Tibial nerve (tissue), 4 donors: ENCODE data around the gene HRH1.

ENCODE experiments used
- EP300 ChIP-seq, 2 donors: sonication (generic); formaldehyde crosslinking; IDR thresholded peaks; one replicate each; pipeline ENCODE4 v1.6.1; 2017; ENCODE audit warnings: antibody characterized with exemption in 2 of 2, mild to moderate bottlenecking in 1 of 2
- POLR2A ChIP-seq, 2 donors: fragments of 450-650 bp; IDR thresholded peaks; one replicate each; pipeline ENCODE4 v1.6.1; 2017; ENCODE audit warnings: antibody characterized with exemption in 2 of 2, mild to moderate bottlenecking in 2 of 2, moderate library complexity in 2 of 2
- TF ChIP-seq, protein P1 (sequence below), 5 experiments: fragments of 200-600 bp in 3 of 5; fragments of 450-650 bp in 2 of 5; sonication (generic) in 3 of 5; IDR thresholded peaks; one replicate each; pipeline ENCODE4 v1.5.1; 2016 to 2019; ENCODE audit warnings: antibody characterized with exemption in 5 of 5, mild to moderate bottlenecking in 3 of 5, moderate library complexity in 2 of 5

DNA sequence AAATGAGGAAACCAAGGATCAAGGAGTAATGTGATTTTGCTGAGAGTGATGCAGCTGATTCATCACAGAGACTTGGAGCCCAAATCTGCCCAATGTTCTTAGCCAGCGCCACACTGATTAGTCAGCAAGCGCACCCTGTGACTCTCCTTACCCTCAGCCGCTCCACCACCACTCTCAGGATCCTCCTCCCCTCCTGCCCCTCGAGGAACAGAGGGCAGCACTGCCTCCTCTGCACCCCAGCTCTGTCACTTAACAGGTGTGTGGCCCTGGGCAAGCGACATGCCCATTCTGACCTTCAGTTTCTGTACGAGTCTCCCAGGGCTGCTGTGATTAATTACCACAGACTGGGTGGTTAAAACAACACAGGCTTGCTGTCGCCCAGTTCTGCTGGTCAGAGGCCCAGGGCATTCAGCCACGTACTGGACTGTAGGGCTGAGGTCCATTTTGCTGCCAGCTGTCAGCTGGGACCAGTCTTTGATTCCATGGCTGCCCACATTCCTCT, 36.1 kb upstream of the HRH1 start:
- TF ChIP-seq, protein P1, sequence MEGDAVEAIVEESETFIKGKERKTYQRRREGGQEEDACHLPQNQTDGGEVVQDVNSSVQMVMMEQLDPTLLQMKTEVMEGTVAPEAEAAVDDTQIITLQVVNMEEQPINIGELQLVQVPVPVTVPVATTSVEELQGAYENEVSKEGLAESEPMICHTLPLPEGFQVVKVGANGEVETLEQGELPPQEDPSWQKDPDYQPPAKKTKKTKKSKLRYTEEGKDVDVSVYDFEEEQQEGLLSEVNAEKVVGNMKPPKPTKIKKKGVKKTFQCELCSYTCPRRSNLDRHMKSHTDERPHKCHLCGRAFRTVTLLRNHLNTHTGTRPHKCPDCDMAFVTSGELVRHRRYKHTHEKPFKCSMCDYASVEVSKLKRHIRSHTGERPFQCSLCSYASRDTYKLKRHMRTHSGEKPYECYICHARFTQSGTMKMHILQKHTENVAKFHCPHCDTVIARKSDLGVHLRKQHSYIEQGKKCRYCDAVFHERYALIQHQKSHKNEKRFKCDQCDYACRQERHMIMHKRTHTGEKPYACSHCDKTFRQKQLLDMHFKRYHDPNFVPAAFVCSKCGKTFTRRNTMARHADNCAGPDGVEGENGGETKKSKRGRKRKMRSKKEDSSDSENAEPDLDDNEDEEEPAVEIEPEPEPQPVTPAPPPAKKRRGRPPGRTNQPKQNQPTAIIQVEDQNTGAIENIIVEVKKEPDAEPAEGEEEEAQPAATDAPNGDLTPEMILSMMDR (IDR thresholded peaks at IDR 0.05): no peak
- no peak for TF ChIP-seq POLR2A (IDR thresholded peaks at IDR 0.05)
- TF ChIP-seq EP300 (IDR thresholded peaks at IDR 0.05): no peak
